ENCODE measurements around the gene AP1AR.

The AP1AR gene

DNA sequence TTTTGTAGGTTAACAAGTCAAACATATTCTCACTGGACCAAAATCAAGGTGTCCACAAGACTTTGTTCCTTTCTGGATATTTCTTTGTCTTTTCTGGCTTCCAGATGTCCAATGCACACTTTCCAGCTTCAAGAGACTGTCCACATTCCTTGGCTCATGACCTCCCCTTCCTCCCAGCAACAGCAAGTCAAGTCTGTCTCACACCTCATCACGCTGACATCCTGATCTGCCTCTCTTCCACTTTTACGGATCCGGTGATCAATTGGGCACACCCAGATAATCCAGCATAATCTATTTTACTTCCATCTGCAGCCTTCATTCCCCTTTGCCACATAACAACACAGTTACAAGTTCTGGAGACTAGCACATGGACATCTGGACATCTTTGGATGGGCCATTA, 44.5 kb downstream of the AP1AR start:
- H3K27me3 ChIP-seq (ENCODE audit: control insufficient read depth, insufficient read depth, low read length) = no peaks in the 10 kb centered on the region
- H3K4me2 ChIP-seq (ENCODE audit: low read length) = no peak overlapping the region
- H3K36me3 ChIP-seq (ENCODE audit: control insufficient read depth, insufficient read depth, low read length) = no peaks in the 10 kb centered on the region
- H3K4me3 ChIP-seq (ENCODE audit: low read depth, low read length) = no peak overlapping the region
- H3K4me1 ChIP-seq = no peaks in the 10 kb centered on the region
- no peaks in the 10 kb centered on the region for H3K79me2 ChIP-seq
- no peaks in the 10 kb centered on the region for H3K9me3 ChIP-seq (ENCODE audit: control insufficient read depth, low read length)
- TF ChIP-seq, protein P1, sequence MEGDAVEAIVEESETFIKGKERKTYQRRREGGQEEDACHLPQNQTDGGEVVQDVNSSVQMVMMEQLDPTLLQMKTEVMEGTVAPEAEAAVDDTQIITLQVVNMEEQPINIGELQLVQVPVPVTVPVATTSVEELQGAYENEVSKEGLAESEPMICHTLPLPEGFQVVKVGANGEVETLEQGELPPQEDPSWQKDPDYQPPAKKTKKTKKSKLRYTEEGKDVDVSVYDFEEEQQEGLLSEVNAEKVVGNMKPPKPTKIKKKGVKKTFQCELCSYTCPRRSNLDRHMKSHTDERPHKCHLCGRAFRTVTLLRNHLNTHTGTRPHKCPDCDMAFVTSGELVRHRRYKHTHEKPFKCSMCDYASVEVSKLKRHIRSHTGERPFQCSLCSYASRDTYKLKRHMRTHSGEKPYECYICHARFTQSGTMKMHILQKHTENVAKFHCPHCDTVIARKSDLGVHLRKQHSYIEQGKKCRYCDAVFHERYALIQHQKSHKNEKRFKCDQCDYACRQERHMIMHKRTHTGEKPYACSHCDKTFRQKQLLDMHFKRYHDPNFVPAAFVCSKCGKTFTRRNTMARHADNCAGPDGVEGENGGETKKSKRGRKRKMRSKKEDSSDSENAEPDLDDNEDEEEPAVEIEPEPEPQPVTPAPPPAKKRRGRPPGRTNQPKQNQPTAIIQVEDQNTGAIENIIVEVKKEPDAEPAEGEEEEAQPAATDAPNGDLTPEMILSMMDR (IDR thresholded peaks at IDR 0.05) = no peak
- H3K9ac ChIP-seq = no peak overlapping the region
- H3K27ac ChIP-seq = no peak overlapping the region
- H2AFZ ChIP-seq = no peak overlapping the region

DNA sequence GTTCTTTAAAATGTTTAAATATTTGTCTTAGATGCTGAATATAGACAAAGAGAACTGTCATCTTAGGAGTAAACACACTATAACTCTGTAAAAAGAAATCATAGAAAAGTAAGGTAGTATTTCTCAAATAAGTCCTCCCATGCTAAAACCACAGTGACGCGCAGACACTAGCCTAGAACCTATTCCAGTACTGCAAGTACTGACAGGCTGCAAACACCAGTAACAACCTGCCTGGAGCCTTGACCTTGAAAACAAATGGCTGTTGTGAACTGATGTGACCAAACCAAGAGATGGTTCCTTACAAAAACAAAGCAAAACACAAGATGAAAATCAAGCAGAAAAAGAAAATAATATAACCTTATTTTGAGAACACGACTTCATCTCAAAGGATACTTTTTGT, 45.6 kb downstream of the AP1AR start:
- Histone ChIP-seq H3K4me2 (ENCODE audit: low read length) (no peak overlapping the region), H3K4me1 (no peaks in the 10 kb centered on the region), H3K9me3 (ENCODE audit: control insufficient read depth, low read length) (no peaks in the 10 kb centered on the region), H3K27ac (no peak overlapping the region), H3K36me3 (ENCODE audit: control insufficient read depth, insufficient read depth, low read length) (no peaks in the 10 kb centered on the region), H3K9ac (no peak overlapping the region), H3K79me2 (no peaks in the 10 kb centered on the region), H2AFZ (no peak overlapping the region), H3K4me3 (ENCODE audit: low read depth, low read length) (no peak overlapping the region), H3K27me3 (ENCODE audit: control insufficient read depth, insufficient read depth, low read length) (no peaks in the 10 kb centered on the region)
- TF ChIP-seq, protein P1 (IDR thresholded peaks at IDR 0.05) = no peak

DNA sequence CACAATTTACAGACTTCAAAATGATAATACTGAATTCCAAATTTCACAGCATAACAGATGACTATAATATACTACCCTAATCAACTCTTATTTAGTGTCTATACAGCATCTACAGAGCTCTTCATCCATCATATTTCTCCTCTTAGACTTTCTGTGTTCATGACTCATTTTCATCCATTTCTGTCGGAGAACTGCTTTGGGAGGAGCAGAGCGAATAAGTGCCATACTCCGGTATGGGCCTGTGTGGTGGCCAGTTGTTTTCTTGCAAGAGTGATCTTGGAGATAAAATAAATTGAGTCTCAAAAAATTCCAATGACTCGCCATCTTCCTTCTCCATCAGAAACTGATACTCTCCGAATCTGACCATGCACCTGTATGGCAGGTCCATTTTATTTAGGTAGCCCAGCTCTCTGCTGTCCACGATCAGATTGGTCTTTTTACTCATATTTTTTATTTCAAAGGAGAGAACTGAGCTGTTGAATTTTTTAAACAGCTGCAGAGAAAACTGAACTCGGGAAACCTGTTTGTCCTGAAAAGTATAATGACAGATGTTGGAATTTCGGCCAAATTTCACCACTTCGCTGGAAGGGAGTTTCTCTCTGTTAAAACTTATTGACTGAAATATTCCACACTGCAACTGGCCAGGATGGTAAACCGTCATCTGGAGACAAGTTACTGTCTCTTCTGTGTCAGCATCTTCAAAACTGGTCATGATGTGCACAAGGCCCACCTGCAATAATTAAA, 46.3 kb downstream of the AP1AR start:
- TF ChIP-seq, protein P1 (IDR thresholded peaks at IDR 0.05) = no peak
- H3K4me1 ChIP-seq = no peaks in the 10 kb centered on the region
- H3K27ac ChIP-seq = no peak overlapping the region
- no peaks in the 10 kb centered on the region for H3K27me3 ChIP-seq (ENCODE audit: control insufficient read depth, insufficient read depth, low read length)
- H3K79me2 ChIP-seq = no peaks in the 10 kb centered on the region
- H3K4me2 ChIP-seq (ENCODE audit: low read length) = no peak overlapping the region
- no peaks in the 10 kb centered on the region for H3K36me3 ChIP-seq (ENCODE audit: control insufficient read depth, insufficient read depth, low read length)
- no peak overlapping the region for H2AFZ ChIP-seq
- H3K4me3 ChIP-seq (ENCODE audit: low read depth, low read length) = no peak overlapping the region
- H3K9ac ChIP-seq = no peak overlapping the region
- no peaks in the 10 kb centered on the region for H3K9me3 ChIP-seq (ENCODE audit: control insufficient read depth, low read length)

DNA sequence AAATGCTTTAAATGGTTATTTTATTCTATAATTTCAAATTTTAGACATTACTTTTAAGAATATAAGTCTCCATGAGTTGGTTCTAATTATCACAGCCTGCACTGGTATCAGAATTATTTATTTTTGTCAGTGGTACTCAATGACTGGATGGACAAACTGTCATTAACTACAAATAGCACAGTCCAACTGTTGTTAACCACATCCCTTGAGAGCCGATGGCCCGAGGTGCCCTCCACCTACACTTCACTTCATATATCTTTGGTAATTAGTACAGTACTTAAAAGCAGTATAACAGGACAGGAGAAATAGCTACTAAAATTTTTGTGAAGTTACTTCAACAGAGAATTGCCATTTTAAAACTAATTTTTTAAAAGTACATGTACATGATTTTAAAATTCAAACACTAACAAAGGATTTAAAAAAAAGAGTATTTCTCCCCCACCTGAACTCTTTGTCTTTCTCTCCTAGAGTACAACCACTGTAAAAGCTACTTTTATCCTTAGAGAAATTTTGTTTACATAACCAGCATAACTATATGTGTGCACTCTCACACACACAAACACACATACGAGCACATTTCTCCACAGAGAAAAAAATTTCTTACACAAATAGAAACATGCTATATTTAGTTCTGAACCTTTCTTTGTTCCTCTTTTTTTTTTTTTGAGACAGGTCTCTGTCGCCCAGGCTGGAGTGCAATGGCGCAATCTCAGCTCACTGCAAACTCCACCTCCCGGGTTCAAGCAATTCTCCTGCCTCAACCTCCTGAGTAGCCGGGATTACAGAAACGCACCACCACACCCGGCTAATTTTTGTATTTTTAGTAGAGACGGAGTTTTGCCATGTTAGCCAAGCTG, 47.7 kb downstream of the AP1AR start:
- TF ChIP-seq, protein P1 (IDR thresholded peaks at IDR 0.05) = no peak
- Histone ChIP-seq H3K36me3 (ENCODE audit: control insufficient read depth, insufficient read depth, low read length) (no peaks in the 10 kb centered on the region), H3K4me2 (ENCODE audit: low read length) (no peak overlapping the region), H3K79me2 (no peaks in the 10 kb centered on the region), H3K27ac (no peak overlapping the region), H3K4me1 (no peaks in the 10 kb centered on the region), H2AFZ (no peak overlapping the region), H3K4me3 (ENCODE audit: low read depth, low read length) (no peak overlapping the region), H3K27me3 (ENCODE audit: control insufficient read depth, insufficient read depth, low read length) (no peaks in the 10 kb centered on the region), H3K9ac (no peak overlapping the region), H3K9me3 (ENCODE audit: control insufficient read depth, low read length) (no peaks in the 10 kb centered on the region)
